ENCODE data around the gene SREK1.

DNA sequence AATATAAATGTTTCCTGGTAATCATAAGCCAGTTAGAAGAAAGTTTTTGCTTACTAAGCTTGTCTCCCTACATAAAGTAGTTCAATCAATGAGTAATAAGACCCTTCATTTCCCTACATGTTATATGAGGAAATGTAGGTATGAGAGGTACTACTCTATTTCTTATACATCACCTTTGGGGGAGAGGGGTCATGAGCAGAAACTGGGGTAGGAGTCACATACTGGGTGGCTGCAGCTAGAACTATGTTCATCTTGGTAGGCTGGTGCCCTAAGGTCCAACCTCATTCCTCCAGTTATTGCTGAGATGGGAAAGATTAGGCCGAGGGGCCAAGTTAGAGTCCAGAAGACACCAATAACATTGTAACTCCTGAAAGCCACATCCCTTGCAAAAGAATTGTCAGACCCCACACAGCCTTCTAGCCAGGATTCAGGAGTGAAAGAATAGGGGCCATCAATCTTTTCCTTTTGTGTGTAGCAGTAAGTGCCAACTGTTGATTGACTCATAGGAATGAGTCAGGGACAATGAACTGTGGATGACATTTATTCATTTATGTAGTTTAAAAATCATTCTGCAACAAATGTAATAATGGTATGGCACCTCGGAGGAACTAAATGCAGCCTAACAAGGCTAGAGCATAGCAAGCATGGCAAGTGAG, 21.6 kb upstream of the SREK1 start:
- TF ChIP-seq EP300 (IDR thresholded peaks at IDR 0.05; ENCODE audit: borderline replicate concordance), result no peak
- TF ChIP-seq NFIC (IDR thresholded peaks at IDR 0.05), result no peak
- no peak for TF ChIP-seq TEAD4 (IDR thresholded peaks at IDR 0.05)
- no peak for TF ChIP-seq TAF1 (IDR thresholded peaks at IDR 0.05; ENCODE audit: low read depth)
- TF ChIP-seq CREB1 (IDR thresholded peaks at IDR 0.05; ENCODE audit: low read depth), result no peak

Measured in Ishikawa (cell line).